Measurements from ENCODE around the gene LRRC38. TPM values are rescaled to one million over a fixed set of nuclear protein-coding genes. Genes with fewer than 3 reads are reported as not detected.
"Not testable (repeated sequence)": the region's sequence is repeated elsewhere in the genome, so short reads cannot be mapped to it uniquely, and the experiment has no call there.

Gene LRRC38
- total RNA-seq, 1 donor from 2014 or later: not detected

GRCh38 chr1:13465515-13465914, 48.3 kb downstream of the LRRC38 start:
- DNase-seq (ENCODE audit: low spot score): no peak

GRCh38 chr1:13462682-13463081, 51.1 kb downstream of the LRRC38 start:
- no peak for DNase-seq (ENCODE audit: low spot score)

- DNase-seq (ENCODE audit: low spot score): no peak
Observed at GRCh38 chr1:13461977-13462376, 51.8 kb downstream of the LRRC38 start.

- DNase-seq (ENCODE audit: low spot score): peak; percentile 12
Observed at GRCh38 chr1:13456904-13457532, 56.8 kb downstream of the LRRC38 start.

GRCh38 chr1:13451399-13451965, 62.3 kb downstream of the LRRC38 start:
- peak; percentile 32 for DNase-seq (ENCODE audit: low spot score)

- no peak for DNase-seq (ENCODE audit: low spot score)
Observed at GRCh38 chr1:13450204-13450603, 63.6 kb downstream of the LRRC38 start.

GRCh38 chr1:13443335-13443979, 70.3 kb downstream of the LRRC38 start:
- no peak for DNase-seq (ENCODE audit: low spot score)

GRCh38 chr1:13439104-13439783, 74.6 kb downstream of the LRRC38 start:
- not testable (repeated sequence) for DNase-seq (ENCODE audit: low spot score)

- no peak for DNase-seq (ENCODE audit: low spot score)
Observed at GRCh38 chr1:13435458-13435857, 78.3 kb downstream of the LRRC38 start.

GRCh38 chr1:13433694-13434358, 80.0 kb downstream of the LRRC38 start:
- DNase-seq (ENCODE audit: low spot score): not testable (repeated sequence)

- no peak for DNase-seq (ENCODE audit: low spot score)
Observed at GRCh38 chr1:13432251-13432650, 81.6 kb downstream of the LRRC38 start.

GRCh38 chr1:13430495-13430894, 83.3 kb downstream of the LRRC38 start:
- no peak for DNase-seq (ENCODE audit: low spot score)

Other genes starting within 250 kb of the LRRC38 start
- 0.48 TPM for gene PRAMEF8, start 228.9 kb downstream of the LRRC38 start, total RNA-seq (ENCODE audit: insufficient read depth, low replicate concordance)
- gene PRAMEF33, start 210.5 kb downstream of the LRRC38 start, total RNA-seq (ENCODE audit: insufficient read depth, low replicate concordance): not detected
- 0.48 TPM for gene PRAMEF15, start 198.4 kb downstream of the LRRC38 start, total RNA-seq (ENCODE audit: insufficient read depth, low replicate concordance)
- not detected for gene PRAMEF14, start 166.9 kb downstream of the LRRC38 start, total RNA-seq (ENCODE audit: insufficient read depth, low replicate concordance)
- not detected for gene PRAMEF19, start 142.1 kb downstream of the LRRC38 start, total RNA-seq (ENCODE audit: insufficient read depth, low replicate concordance)
- gene PRAMEF17, start 124.4 kb downstream of the LRRC38 start, total RNA-seq (ENCODE audit: insufficient read depth, low replicate concordance): 1.9 TPM
- not detected for gene PRAMEF20, start 103.6 kb downstream of the LRRC38 start, total RNA-seq (ENCODE audit: insufficient read depth, low replicate concordance)
- gene PDPN, start 69.8 kb upstream of the LRRC38 start, total RNA-seq (ENCODE audit: insufficient read depth, low replicate concordance): 18.3 TPM
- gene PRDM2, start 186.2 kb upstream of the LRRC38 start, total RNA-seq (ENCODE audit: insufficient read depth, low replicate concordance): 38.5 TPM

Measured in umbilical cord (tissue), 2 donors.